ENCODE measurements around the gene CARD6. TPM values are rescaled to one million over a fixed set of nuclear protein-coding genes. Genes with fewer than 3 reads are reported as not detected.

CARD6 gene
- total and polyA plus RNA-seq, 2 donors (not counting 1 experiment from before 2014, with no cell fraction given), result 0.72 to 2.7 TPM

GRCh38 chr5:40828690-40829661 is 12.2 kb upstream of the CARD6 start:
- no peak overlapping the region for H2AFZ ChIP-seq (ENCODE audit: insufficient read depth, low read depth, low read length, poor library complexity, severe bottlenecking)
- TF ChIP-seq CTCF (IDR thresholded peaks at IDR 0.05) (no peak), EZH2 (IDR thresholded peaks at IDR 0.05; ENCODE audit: borderline replicate concordance, insufficient read depth, low read depth, low read length, poor library complexity, severe bottlenecking) (no peak)
- intact Hi-C loops (cut with micrococcal nuclease), result no loop called here
- no peak overlapping the region for H3K4me2 ChIP-seq (replicated peaks; ENCODE audit: low read depth, low read length, poor library complexity, severe bottlenecking)
- no peak overlapping the region for H3K9ac ChIP-seq (ENCODE audit: low read length)
- ATAC-seq (ENCODE audit: low read depth), result no peak
- POLR2A ChIA-PET, result interaction anchor here (0.6 kb wide), 1 partner anchor 19 kb away, joined by 4 read pairs; no protein-coding TSS in a partner anchor
- no peaks in the 10 kb centered on the region for H3K27me3 Mint-ChIP-seq
- H3K79me2 ChIP-seq (ENCODE audit: control insufficient read depth, insufficient read depth, low read length), result no peaks in the 10 kb centered on the region
- H3K4me3 ChIP-seq (ENCODE audit: control extremely low read depth in 1 of 5, extremely low read depth in 1 of 5, insufficient read depth in 1 of 5, low read depth in 2 of 5, low read length in 4 of 5), result no peak overlapping the region
- H3K27me3 ChIP-seq (replicated peaks in 1 of 4; ENCODE audit: control extremely low read depth in 1 of 4, control insufficient read depth in 3 of 4, insufficient read depth in 4 of 4, low read length in 3 of 4), result no peaks in the 10 kb centered on the region
- 92% methylated on average over 2 of the region's 3 CpGs for WGBS (ENCODE audit: insufficient coverage)
- peaks cover 37% of the 10 kb centered on the region for H4K20me1 ChIP-seq (ENCODE audit: control insufficient read depth, insufficient read depth, low read length, poor library complexity, severe bottlenecking)
- DNase-seq, result no peak
- H3K27ac ChIP-seq (ENCODE audit: low read length in 2 of 2), result no peak overlapping the region
- H3K9me3 ChIP-seq (ENCODE audit: control extremely low read depth in 1 of 3, control insufficient read depth in 2 of 3, insufficient read depth in 1 of 3, low read length in 2 of 3), result no peaks in the 10 kb centered on the region
- no peak overlapping the region for H3K27ac Mint-ChIP-seq
- peaks cover 11 to 12% of the 10 kb centered on the region in 2 donors for H3K4me1 ChIP-seq (ENCODE audit: control insufficient read depth in 2 of 2, insufficient read depth in 2 of 2, low read length in 2 of 2)
- peaks cover 31 to 69% of the 10 kb centered on the region in 2 experiments for H3K36me3 ChIP-seq (replicated peaks in 1 of 2; ENCODE audit: control extremely low read depth in 1 of 2, control insufficient read depth in 1 of 2, extremely low read depth in 1 of 2, insufficient read depth in 2 of 2, low read length in 1 of 2)
- H3K4me3 Mint-ChIP-seq, result no peak overlapping the region
- H3K9me3 Mint-ChIP-seq (ENCODE audit: insufficient read depth), result no peaks in the 10 kb centered on the region
- CTCF ChIA-PET, result no interaction called here
- peaks cover 26% of the 10 kb centered on the region for H3K4me1 Mint-ChIP-seq

Measured in B cell (primary cell).